WTC11 (cell line): ENCODE results near the gene NSMCE1. TPM values are rescaled to one million over a fixed set of nuclear protein-coding genes. Genes with fewer than 3 reads are reported as not detected.

Experiments used
- ATAC-seq: fragments of 200-7000 bp; cut with Tn5 transposase; 2 replicates; pipeline ENCODE4 v1.10.0; 2021; ENCODE audit warnings: mild to moderate bottlenecking, moderate library complexity
- CTCF ChIA-PET: fragments of 300-600 bp; sonication (Branson Sonifier 250); formaldehyde crosslinking; loops from one replicate; lab custom pipeline; 2021; ENCODE audit warnings: antibody characterized with exemption; lab: Charles Lee
- POLR2A ChIA-PET: fragments of 350-600 bp; sonication (Branson Sonifier 250); formaldehyde crosslinking; loops from one replicate; lab custom pipeline; 2021; ENCODE audit warnings: antibody characterized with exemption; lab: Charles Lee
- DNase-seq: peaks from one replicate; pipeline ENCODE4 v3.0.0; 2021; ENCODE audit warnings: low spot score
- H3K27ac Mint-ChIP-seq: 2 replicates; pipeline ENCODE4 v1.8.0; 2021; ENCODE audit warnings: mixed read lengths
- H3K27me3 Mint-ChIP-seq: 2 replicates; pipeline ENCODE4 v1.8.0; 2021; ENCODE audit warnings: low read depth, mild to moderate bottlenecking, moderate library complexity, mixed read lengths
- H3K36me3 Mint-ChIP-seq: 2 replicates; pipeline ENCODE4 v1.8.0; 2021; ENCODE audit warnings: mixed read lengths
- H3K4me1 Mint-ChIP-seq: 2 replicates; pipeline ENCODE4 v1.8.0; 2022; ENCODE audit warnings: mixed read lengths
- H3K4me3 Mint-ChIP-seq: 2 replicates; pipeline ENCODE4 v1.8.0; 2021; ENCODE audit warnings: mild to moderate bottlenecking, moderate library complexity, mixed read lengths
- H3K9me3 Mint-ChIP-seq: 2 replicates; pipeline ENCODE4 v1.8.0; 2021; ENCODE audit warnings: mixed read lengths
- EMX1 ChIP-seq: fragments of 250-450 bp; sonication (Bioruptor Pico); IDR thresholded peaks from 2 replicates; pipeline ENCODE4 v1.8.0; 2021; ENCODE audit warnings: mild to moderate bottlenecking
- ESRRA ChIP-seq: sonication (generic); formaldehyde crosslinking; IDR thresholded peaks from 2 replicates; pipeline ENCODE4 v1.8.1; 2022; ENCODE audit warnings: mild to moderate bottlenecking, missing genetic modification reagents, borderline replicate concordance
- ETV6 ChIP-seq: sonication (generic); formaldehyde crosslinking; IDR thresholded peaks from 2 replicates; pipeline ENCODE4 v1.8.1; 2022; ENCODE audit warnings: mild to moderate bottlenecking, missing genetic modification reagents
- FOXP4 ChIP-seq: sonication (generic); formaldehyde crosslinking; IDR thresholded peaks from 2 replicates; pipeline ENCODE4 v1.8.0; 2022; ENCODE audit warnings: mild to moderate bottlenecking, missing genetic modification reagents
- HMGA2 ChIP-seq: fragments of 250-450 bp; sonication (Bioruptor Pico); IDR thresholded peaks from 2 replicates; pipeline ENCODE4 v1.4.0; 2021; ENCODE audit warnings: mild to moderate bottlenecking, moderate library complexity
- MYBL2 ChIP-seq: sonication (generic); formaldehyde crosslinking; IDR thresholded peaks from 2 replicates; pipeline ENCODE4 v1.8.1; 2023; ENCODE audit warnings: mild to moderate bottlenecking, moderate library complexity, missing genetic modification reagents
- NR2C2 ChIP-seq: sonication (generic); formaldehyde crosslinking; IDR thresholded peaks from 2 replicates; pipeline ENCODE4 v1.8.0; 2022; ENCODE audit warnings: mild to moderate bottlenecking, missing genetic modification reagents
- PRRX2 ChIP-seq: fragments of 250-450 bp; sonication (Bioruptor Pico); IDR thresholded peaks from 2 replicates; pipeline ENCODE4 v1.8.0; 2021; ENCODE audit warnings: mild to moderate bottlenecking
- RELA ChIP-seq: sonication (generic); formaldehyde crosslinking; IDR thresholded peaks from 2 replicates; pipeline ENCODE4 v1.8.1; 2022; ENCODE audit warnings: missing genetic modification reagents, mild to moderate bottlenecking, borderline replicate concordance
- ZNF121 ChIP-seq: sonication (generic); formaldehyde crosslinking; IDR thresholded peaks from 2 replicates; pipeline ENCODE4 v1.8.0; 2023; ENCODE audit warnings: missing genetic modification reagents
- ZNF138 ChIP-seq: sonication (generic); formaldehyde crosslinking; conservative IDR thresholded peaks from 2 replicates; pipeline ENCODE4 v1.8.1; 2022; ENCODE audit warnings: mild to moderate bottlenecking, moderate library complexity, missing genetic modification reagents
- ZNF263 ChIP-seq: sonication (generic); formaldehyde crosslinking; IDR thresholded peaks from 2 replicates; pipeline ENCODE4 v1.8.1; 2022; ENCODE audit warnings: low read depth, mild to moderate bottlenecking, moderate library complexity, missing genetic modification reagents
- ZNF317 ChIP-seq: sonication (generic); formaldehyde crosslinking; IDR thresholded peaks from 2 replicates; pipeline ENCODE4 v1.8.1; 2023; ENCODE audit warnings: low read depth, mild to moderate bottlenecking, moderate library complexity, missing genetic modification reagents, borderline replicate concordance
- ZSCAN18 ChIP-seq: fragments of 250-450 bp; sonication (Bioruptor Pico); IDR thresholded peaks from 2 replicates; pipeline ENCODE4 v2.1.2; 2022; ENCODE audit warnings: mild to moderate bottlenecking, moderate library complexity
- total RNA-seq: library from RNA; stranded (reverse); gene quantifications from 3 replicates; pipeline ENCODE4 v1.2.3, GENCODE V29; 2021
- TF ChIP-seq, protein P1 (sequence below): sonication (generic); formaldehyde crosslinking; IDR thresholded peaks from 2 replicates; pipeline ENCODE4 v1.8.1; 2023; ENCODE audit warnings: mild to moderate bottlenecking, missing genetic modification reagents
- TF ChIP-seq, protein P2 (sequence below): sonication (generic); formaldehyde crosslinking; IDR thresholded peaks from 2 replicates; pipeline ENCODE4 v1.8.0; 2023; ENCODE audit warnings: missing genetic modification reagents, mild to moderate bottlenecking, borderline replicate concordance
- TF ChIP-seq, protein P3 (sequence below): sonication (generic); formaldehyde crosslinking; IDR thresholded peaks from 2 replicates; pipeline ENCODE4 v1.8.0; 2022; ENCODE audit warnings: mild to moderate bottlenecking, missing genetic modification reagents
- TF ChIP-seq, protein P4 (sequence below): fragments of 250-450 bp; sonication (Bioruptor Pico); IDR thresholded peaks from 2 replicates; pipeline ENCODE4 v1.8.0; 2021; ENCODE audit warnings: mild to moderate bottlenecking

NSMCE1 gene
- total RNA-seq, 1 experiment from 2014 or later = 29.4 TPM

DNA sequence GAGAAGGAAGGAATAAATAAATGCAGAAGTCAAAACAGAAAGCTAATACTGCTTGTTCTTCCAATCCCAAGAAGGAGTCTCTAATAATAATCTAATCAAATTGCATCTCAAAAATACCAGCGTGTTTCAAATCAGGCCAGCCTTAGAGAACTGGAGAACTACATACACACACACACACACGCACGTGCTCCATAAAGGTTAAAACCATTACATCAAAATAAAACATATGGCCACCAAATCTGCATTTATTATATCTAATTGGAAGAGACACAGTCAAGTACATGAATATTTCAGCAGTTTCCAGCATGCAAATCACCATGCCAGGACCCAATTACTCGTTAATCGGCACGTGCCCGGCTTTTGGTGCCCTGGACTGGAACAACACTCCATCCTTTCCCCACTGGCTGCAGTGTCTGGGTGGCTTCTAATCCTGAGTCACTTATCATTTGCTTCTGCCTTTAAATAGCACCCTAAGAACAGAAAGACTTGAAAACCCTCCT, 85.6 kb downstream of the NSMCE1 start:
- ChIA-PET POLR2A (no interaction called here), CTCF (no interaction called here)
- H3K4me1 Mint-ChIP-seq = no peaks in the 10 kb centered on the region
- no peaks in the 10 kb centered on the region for H3K36me3 Mint-ChIP-seq
- peaks cover 3% of the 10 kb centered on the region for H3K27me3 Mint-ChIP-seq
- no peak for ATAC-seq
- H3K27ac Mint-ChIP-seq = no peak overlapping the region
- no peak overlapping the region for H3K4me3 Mint-ChIP-seq
- TF ChIP-seq ESRRA (no peak), ZNF317 (CRISPR knock-in tag) (no peak), ZNF263 (no peak), HMGA2 (CRISPR knock-in tag) (no peak), FOXP4 (no peak), EMX1 (CRISPR knock-in tag) (no peak), NR2C2 (no peak)
- TF ChIP-seq, protein P1, sequence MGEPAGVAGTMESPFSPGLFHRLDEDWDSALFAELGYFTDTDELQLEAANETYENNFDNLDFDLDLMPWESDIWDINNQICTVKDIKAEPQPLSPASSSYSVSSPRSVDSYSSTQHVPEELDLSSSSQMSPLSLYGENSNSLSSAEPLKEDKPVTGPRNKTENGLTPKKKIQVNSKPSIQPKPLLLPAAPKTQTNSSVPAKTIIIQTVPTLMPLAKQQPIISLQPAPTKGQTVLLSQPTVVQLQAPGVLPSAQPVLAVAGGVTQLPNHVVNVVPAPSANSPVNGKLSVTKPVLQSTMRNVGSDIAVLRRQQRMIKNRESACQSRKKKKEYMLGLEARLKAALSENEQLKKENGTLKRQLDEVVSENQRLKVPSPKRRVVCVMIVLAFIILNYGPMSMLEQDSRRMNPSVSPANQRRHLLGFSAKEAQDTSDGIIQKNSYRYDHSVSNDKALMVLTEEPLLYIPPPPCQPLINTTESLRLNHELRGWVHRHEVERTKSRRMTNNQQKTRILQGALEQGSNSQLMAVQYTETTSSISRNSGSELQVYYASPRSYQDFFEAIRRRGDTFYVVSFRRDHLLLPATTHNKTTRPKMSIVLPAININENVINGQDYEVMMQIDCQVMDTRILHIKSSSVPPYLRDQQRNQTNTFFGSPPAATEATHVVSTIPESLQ (CRISPR knock-in tag) = no peak
- TF ChIP-seq, protein P2, sequence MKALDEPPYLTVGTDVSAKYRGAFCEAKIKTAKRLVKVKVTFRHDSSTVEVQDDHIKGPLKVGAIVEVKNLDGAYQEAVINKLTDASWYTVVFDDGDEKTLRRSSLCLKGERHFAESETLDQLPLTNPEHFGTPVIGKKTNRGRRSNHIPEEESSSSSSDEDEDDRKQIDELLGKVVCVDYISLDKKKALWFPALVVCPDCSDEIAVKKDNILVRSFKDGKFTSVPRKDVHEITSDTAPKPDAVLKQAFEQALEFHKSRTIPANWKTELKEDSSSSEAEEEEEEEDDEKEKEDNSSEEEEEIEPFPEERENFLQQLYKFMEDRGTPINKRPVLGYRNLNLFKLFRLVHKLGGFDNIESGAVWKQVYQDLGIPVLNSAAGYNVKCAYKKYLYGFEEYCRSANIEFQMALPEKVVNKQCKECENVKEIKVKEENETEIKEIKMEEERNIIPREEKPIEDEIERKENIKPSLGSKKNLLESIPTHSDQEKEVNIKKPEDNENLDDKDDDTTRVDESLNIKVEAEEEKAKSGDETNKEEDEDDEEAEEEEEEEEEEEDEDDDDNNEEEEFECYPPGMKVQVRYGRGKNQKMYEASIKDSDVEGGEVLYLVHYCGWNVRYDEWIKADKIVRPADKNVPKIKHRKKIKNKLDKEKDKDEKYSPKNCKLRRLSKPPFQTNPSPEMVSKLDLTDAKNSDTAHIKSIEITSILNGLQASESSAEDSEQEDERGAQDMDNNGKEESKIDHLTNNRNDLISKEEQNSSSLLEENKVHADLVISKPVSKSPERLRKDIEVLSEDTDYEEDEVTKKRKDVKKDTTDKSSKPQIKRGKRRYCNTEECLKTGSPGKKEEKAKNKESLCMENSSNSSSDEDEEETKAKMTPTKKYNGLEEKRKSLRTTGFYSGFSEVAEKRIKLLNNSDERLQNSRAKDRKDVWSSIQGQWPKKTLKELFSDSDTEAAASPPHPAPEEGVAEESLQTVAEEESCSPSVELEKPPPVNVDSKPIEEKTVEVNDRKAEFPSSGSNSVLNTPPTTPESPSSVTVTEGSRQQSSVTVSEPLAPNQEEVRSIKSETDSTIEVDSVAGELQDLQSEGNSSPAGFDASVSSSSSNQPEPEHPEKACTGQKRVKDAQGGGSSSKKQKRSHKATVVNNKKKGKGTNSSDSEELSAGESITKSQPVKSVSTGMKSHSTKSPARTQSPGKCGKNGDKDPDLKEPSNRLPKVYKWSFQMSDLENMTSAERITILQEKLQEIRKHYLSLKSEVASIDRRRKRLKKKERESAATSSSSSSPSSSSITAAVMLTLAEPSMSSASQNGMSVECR (CRISPR knock-in tag) = no peak
- no peak for DNase-seq
- H3K9me3 Mint-ChIP-seq = no peaks in the 10 kb centered on the region; the same call in 1 of the 2 replicates

GRCh38 chr16:27181019-27181790, 87.4 kb downstream of the NSMCE1 start:
- DNase-seq (no peak), ATAC-seq (peak; percentile 31)
- POLR2A ChIA-PET = interaction anchor here (0.6 kb wide), 1 partner anchor 564 kb away, joined by 6 read pairs; no protein-coding TSS in a partner anchor
- peaks cover 3% of the 10 kb centered on the region for H3K27me3 Mint-ChIP-seq
- TF ChIP-seq ZNF121 (CRISPR knock-in tag) (no peak), PRRX2 (CRISPR knock-in tag) (no peak), ZNF138 (no peak), ZSCAN18 (CRISPR knock-in tag) (no peak), ETV6 (CRISPR knock-in tag) (no peak), RELA (no peak), MYBL2 (CRISPR knock-in tag) (no peak), ZNF317 (CRISPR knock-in tag) (no peak)
- TF ChIP-seq, protein P3, sequence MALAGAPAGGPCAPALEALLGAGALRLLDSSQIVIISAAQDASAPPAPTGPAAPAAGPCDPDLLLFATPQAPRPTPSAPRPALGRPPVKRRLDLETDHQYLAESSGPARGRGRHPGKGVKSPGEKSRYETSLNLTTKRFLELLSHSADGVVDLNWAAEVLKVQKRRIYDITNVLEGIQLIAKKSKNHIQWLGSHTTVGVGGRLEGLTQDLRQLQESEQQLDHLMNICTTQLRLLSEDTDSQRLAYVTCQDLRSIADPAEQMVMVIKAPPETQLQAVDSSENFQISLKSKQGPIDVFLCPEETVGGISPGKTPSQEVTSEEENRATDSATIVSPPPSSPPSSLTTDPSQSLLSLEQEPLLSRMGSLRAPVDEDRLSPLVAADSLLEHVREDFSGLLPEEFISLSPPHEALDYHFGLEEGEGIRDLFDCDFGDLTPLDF (CRISPR knock-in tag) = no peak
- TF ChIP-seq, protein P4, sequence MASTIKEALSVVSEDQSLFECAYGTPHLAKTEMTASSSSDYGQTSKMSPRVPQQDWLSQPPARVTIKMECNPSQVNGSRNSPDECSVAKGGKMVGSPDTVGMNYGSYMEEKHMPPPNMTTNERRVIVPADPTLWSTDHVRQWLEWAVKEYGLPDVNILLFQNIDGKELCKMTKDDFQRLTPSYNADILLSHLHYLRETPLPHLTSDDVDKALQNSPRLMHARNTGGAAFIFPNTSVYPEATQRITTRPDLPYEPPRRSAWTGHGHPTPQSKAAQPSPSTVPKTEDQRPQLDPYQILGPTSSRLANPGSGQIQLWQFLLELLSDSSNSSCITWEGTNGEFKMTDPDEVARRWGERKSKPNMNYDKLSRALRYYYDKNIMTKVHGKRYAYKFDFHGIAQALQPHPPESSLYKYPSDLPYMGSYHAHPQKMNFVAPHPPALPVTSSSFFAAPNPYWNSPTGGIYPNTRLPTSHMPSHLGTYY (CRISPR knock-in tag) = no peak
- TF ChIP-seq, all 79 proteins: peak for 0
- Mint-ChIP-seq H3K36me3 (no peaks in the 10 kb centered on the region), H3K4me3 (no peak overlapping the region), H3K9me3 (no peaks in the 10 kb centered on the region; the same call in 1 of the 2 replicates), H3K4me1 (no peaks in the 10 kb centered on the region), H3K27ac (no peak overlapping the region)
- CTCF ChIA-PET = interaction anchor here (0.5 to 3.9 kb wide), 23 partner anchors 9 to 1956 kb away, joined by 3 to 125 read pairs (median 5); partner anchors contain the start of gene KDM8
